Hepatocyte (in vitro differentiated cells): ENCODE data around the gene HABP4. TPM values are rescaled to one million over a fixed set of nuclear protein-coding genes. Genes with fewer than 3 reads are reported as not detected.

Experiments used
- DNase-seq: peaks from one replicate; pipeline ENCODE4 v3.0.0-alpha.2; 2016; ENCODE audit warnings: low spot score
- H2AFZ ChIP-seq: fragments of 200-600 bp; sonication (generic); 2 replicates; pipeline ENCODE4 v1.6.0; 2016; ENCODE audit warnings: antibody characterized with exemption, mild to moderate bottlenecking
- H3K27ac ChIP-seq: fragments of 200-600 bp; sonication (generic); 2 replicates; pipeline ENCODE4 v1.5.1; 2016; ENCODE audit warnings: mild to moderate bottlenecking
- H3K27me3 ChIP-seq: fragments of 200-600 bp; sonication (generic); 2 replicates; pipeline ENCODE4 v1.6.1; 2016
- H3K36me3 ChIP-seq: fragments of 200-600 bp; sonication (generic); replicated peaks from 2 replicates; pipeline ENCODE4 v1.5.1; 2016; ENCODE audit warnings: low read depth; ENCODE audit not compliant: insufficient read depth
- H3K4me1 ChIP-seq: fragments of 200-600 bp; sonication (generic); 2 replicates; pipeline ENCODE4 v1.5.1; 2016; ENCODE audit warnings: mild to moderate bottlenecking, moderate library complexity; ENCODE audit not compliant: insufficient read depth
- H3K4me2 ChIP-seq: fragments of 200-600 bp; sonication (generic); 2 replicates; pipeline ENCODE4 v1.6.0; 2016
- H3K4me3 ChIP-seq: fragments of 200-600 bp; sonication (generic); 2 replicates; pipeline ENCODE4 v1.5.1; 2016; ENCODE audit warnings: mild to moderate bottlenecking
- H3K79me2 ChIP-seq: fragments of 200-600 bp; sonication (generic); 2 replicates; pipeline ENCODE4 v1.6.0; 2017; ENCODE audit warnings: mild to moderate bottlenecking
- H3K9me2 ChIP-seq: fragments of 200-600 bp; sonication (generic); replicated peaks from 2 replicates; pipeline ENCODE4 v1.6.0; 2017; ENCODE audit warnings: mild to moderate bottlenecking; ENCODE audit not compliant: insufficient read depth
- H3K9me3 ChIP-seq: fragments of 200-600 bp; sonication (generic); 2 replicates; pipeline ENCODE4 v1.5.1; 2016; ENCODE audit warnings: low read depth, mild to moderate bottlenecking
- H4K20me1 ChIP-seq: fragments of 200-600 bp; sonication (generic); 2 replicates; pipeline ENCODE4 v1.6.0; 2016; ENCODE audit warnings: mild to moderate bottlenecking; ENCODE audit not compliant: insufficient read depth, poor library complexity, severe bottlenecking
- CTCF ChIP-seq: fragments of 200-600 bp; sonication (generic); IDR thresholded peaks from 2 replicates; pipeline ENCODE4 v1.5.1; 2016; ENCODE audit warnings: antibody characterized with exemption, mild to moderate bottlenecking; ENCODE audit not compliant: poor library complexity
- EZH2 ChIP-seq: fragments of 200-600 bp; sonication (generic); IDR thresholded peaks from 2 replicates; pipeline ENCODE4 v1.6.1; 2016; ENCODE audit warnings: antibody characterized with exemption, mild to moderate bottlenecking, borderline replicate concordance
- EZH2phosphoT487 ChIP-seq: fragments of 200-600 bp; sonication (generic); IDR thresholded peaks from one replicate; pipeline ENCODE4 v1.6.1; 2018; ENCODE audit warnings: antibody characterized with exemption, mild to moderate bottlenecking, low read depth, moderate library complexity; ENCODE audit not compliant: unreplicated experiment, severe bottlenecking
- WGBS: methylation state at CpG from one replicate; pipeline ENCODE4 v1.1.6; 2016; ENCODE audit warnings: low lambda C conversion rate; ENCODE audit errors: missing lambda C conversion rate; 5-methylcytosine and 5-hydroxymethylcytosine counted together
- polyA plus RNA-seq: library from polyadenylated mRNA; unstranded; fragments of >200 nt; fragmentation: Nextera tagmentation; extraction: Ambion mirVana; gene quantifications from 2 replicates; pipeline ENCODE4 v1.2.1, GENCODE V29; 2016
- total RNA-seq: library from RNA; depleted of rRNA; stranded (reverse); fragments of >200 nt; gene quantifications from 2 replicates; pipeline ENCODE4 v1.2.3, GENCODE V29; 2014

Gene HABP4
- total and polyA plus RNA-seq, 2 experiments from 2014 or later, result 13.1 to 24.8 TPM

GRCh38 chr9:96430377-96430776 is 19.6 kb upstream of the HABP4 start:
- DNase-seq, result no peak
- Histone ChIP-seq H3K4me3 (no peak overlapping the region), H3K4me2 (no peak overlapping the region), H3K36me3 (no peaks in the 10 kb centered on the region), H3K27me3 (no peaks in the 10 kb centered on the region), H3K79me2 (no peaks in the 10 kb centered on the region), H3K9me3 (no peaks in the 10 kb centered on the region), H4K20me1 (no peaks in the 10 kb centered on the region), H3K9me2 (no peaks in the 10 kb centered on the region), H3K4me1 (no peaks in the 10 kb centered on the region), H3K27ac (no peak overlapping the region), H2AFZ (no peak overlapping the region)
- TF ChIP-seq CTCF (no peak), EZH2phosphoT487 (no peak), EZH2 (no peak)
- 88% methylated on average over 2 of the region's 2 CpGs for WGBS

DNA sequence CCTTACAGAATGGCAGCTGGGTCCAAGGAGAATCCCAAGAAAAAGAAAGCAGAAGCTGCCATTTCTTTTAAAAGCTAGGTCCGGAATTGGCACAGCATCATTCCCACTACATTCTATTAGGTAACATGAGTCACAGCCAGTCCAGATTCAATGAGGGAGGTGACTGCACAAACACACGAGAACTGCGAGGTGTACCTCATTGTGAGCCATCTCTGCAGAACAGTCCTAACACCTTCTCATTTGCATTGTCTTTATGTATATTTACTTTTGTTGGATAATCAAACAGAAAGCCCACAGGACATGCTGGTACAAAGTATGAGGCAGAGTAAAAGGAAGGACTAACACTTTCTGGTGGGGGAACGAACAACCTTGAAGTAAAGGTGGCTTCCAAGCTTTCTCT is 14.6 kb upstream of the HABP4 start:
- Histone ChIP-seq H3K36me3 (no peaks in the 10 kb centered on the region), H3K4me1 (no peaks in the 10 kb centered on the region), H3K9me2 (no peaks in the 10 kb centered on the region), H3K9me3 (no peaks in the 10 kb centered on the region), H3K27me3 (no peaks in the 10 kb centered on the region), H3K79me2 (no peaks in the 10 kb centered on the region), H4K20me1 (no peaks in the 10 kb centered on the region), H3K4me2 (no peak overlapping the region), H3K4me3 (no peak overlapping the region), H3K27ac (no peak overlapping the region), H2AFZ (no peak overlapping the region)
- TF ChIP-seq CTCF (no peak), EZH2 (no peak), EZH2phosphoT487 (no peak)
- WGBS, result 79% methylated on average over 4 of the region's 4 CpGs
- DNase-seq, result no peak

DNA sequence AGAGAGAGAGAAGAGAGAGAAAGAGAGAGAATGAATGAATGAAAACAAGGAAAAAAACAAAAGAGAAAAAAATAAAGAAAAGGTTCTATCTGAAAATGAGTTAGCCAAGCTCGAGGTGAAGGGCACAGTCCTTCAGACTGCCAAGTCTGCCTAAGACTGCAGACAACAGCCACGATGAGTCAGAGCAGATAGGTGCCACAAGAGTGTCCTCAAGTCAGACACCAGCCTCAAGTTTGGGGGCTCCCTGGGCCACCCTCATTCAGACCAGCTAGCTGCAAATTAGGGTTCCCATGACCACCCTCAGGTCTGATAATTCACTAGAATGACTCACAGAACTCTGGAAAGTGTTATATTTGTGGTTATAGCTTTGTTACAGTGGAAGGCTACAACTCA is 13.9 kb upstream of the HABP4 start:
- Histone ChIP-seq H4K20me1 (no peaks in the 10 kb centered on the region), H3K4me2 (no peak overlapping the region), H3K4me1 (no peaks in the 10 kb centered on the region), H2AFZ (no peak overlapping the region), H3K9me2 (no peaks in the 10 kb centered on the region), H3K36me3 (no peaks in the 10 kb centered on the region), H3K79me2 (no peaks in the 10 kb centered on the region), H3K27ac (no peak overlapping the region), H3K27me3 (no peaks in the 10 kb centered on the region), H3K9me3 (no peaks in the 10 kb centered on the region), H3K4me3 (no peak overlapping the region)
- TF ChIP-seq EZH2phosphoT487 (no peak), CTCF (no peak)
- DNase-seq, result no peak
- 96% methylated on average over 2 of the region's 2 CpGs for WGBS

- 89% methylated on average over 15 of the region's 15 CpGs for WGBS
- no peak overlapping the region for H3K4me2 ChIP-seq
- no peak overlapping the region for H3K4me3 ChIP-seq
- no peaks in the 10 kb centered on the region for H3K79me2 ChIP-seq
- H3K27me3 ChIP-seq, result no peaks in the 10 kb centered on the region
- DNase-seq, result no peak
- H3K9me2 ChIP-seq, result no peaks in the 10 kb centered on the region
- H2AFZ ChIP-seq, result no peak overlapping the region
- H3K36me3 ChIP-seq, result no peaks in the 10 kb centered on the region
- no peak overlapping the region for H3K27ac ChIP-seq
- no peaks in the 10 kb centered on the region for H4K20me1 ChIP-seq
- TF ChIP-seq EZH2, result no peak
- H3K4me1 ChIP-seq, result no peaks in the 10 kb centered on the region
- H3K9me3 ChIP-seq, result no peaks in the 10 kb centered on the region
Measured at GRCh38 chr9:96436456-96437126, 13.4 kb upstream of the HABP4 start.
